Stimulated activated CD8-positive, alpha-beta memory T cell treated with anti-CD3 and anti-CD28 coated beads, Interleukin-15, amount 100 ng/mL, for 24 hours (primary cell): ENCODE data around the gene TRPV2.

ENCODE experiments used
- DNase-seq: peaks from one replicate; pipeline ENCODE4 v3.0.0-alpha.2; 2020; ENCODE audit warnings: low read depth

The TRPV2 gene

DNA sequence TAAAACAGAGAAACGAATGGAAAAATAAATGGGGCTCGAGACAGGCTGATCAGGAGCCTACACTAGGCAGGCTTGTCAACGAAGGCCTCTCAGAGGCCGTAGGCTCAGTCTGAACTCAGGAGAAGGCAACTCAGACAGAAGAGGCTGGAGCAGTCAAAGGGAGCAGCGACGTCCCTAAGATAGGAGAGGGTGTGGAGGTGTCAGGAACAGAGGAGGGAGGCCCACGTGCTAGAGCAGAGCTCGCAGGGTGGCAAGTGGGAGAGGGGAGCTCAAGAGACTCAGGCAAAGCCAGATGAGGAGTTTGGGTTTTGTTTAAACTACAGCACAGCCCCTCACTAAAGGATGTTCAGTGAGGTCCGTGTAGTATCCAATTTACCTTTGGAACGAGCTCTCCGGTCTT is 43.9 kb downstream of the TRPV2 start:
- DNase-seq: no peak

DNA sequence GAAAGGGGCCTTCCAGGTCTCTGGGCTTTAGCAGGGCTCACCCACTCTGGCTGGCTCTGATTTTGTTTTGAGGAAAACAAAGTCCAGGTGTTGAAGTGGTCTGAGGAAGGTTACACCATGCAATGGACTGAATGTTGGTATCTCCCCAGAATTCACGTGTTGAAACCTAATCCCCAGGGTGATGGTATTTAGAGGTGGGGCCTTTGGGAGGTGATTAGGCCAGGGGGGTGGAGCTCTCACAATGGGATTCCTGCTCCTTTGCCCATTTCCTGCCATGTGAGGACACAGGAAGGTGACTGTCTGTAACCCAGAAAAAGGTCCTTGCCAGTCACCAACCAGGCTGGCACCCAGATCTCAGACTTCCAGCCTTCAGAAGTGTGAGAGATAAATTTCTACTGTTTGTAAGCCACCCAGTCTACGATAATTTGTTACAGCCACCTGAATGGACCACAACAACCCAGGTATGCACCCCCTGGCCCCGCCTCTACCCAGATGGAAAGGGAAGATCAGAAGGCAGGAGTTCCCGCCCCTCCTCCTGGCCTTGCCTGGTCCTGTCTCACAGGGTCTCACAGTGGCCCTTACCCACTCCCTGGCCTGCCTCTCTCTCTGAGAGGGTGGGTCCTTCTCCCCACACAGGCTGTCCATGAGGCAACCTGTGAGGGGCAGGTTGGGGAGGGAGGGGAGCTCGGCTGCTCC is 44.6 kb downstream of the TRPV2 start:
- no peak for DNase-seq

DNA sequence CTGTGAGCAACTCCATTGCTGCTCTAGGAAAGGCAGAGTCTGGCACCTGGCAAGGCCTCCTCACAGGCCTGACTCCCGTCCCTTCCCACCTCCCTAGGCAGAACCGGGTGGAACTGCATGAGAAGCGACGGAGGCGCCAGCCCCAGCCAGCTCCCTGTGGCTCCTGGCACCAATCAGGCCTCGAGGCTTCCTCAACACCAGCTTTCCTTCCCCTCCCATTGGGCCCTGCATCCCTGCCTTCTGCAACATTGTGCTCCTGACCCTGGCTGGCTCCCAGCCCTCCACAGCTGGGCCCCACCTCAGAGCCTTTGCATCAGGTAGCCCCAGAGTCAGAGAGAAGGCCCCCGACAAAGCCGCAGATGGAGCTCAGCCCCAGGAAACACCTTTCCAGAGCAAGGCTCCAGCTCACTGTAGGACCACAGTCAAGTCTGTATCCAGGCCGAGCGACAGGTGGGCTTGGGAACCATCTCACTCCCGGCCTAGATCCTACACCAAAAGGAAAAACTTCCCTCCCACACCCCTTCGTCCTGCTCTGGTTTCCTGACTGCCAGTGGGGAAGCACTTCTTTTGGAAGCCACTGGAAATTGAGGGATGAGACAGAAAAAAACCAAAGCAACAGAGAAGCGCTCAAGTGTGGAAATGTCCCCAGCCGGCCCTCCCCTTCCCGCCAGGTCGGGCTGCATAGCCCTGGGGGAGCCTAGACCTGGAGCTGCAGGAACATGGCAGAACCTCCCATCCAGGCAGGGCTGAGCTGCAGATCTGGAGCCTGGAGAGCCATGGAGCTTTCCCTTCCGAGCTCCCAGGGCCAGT is 45.6 kb downstream of the TRPV2 start:
- DNase-seq: no peak

DNA sequence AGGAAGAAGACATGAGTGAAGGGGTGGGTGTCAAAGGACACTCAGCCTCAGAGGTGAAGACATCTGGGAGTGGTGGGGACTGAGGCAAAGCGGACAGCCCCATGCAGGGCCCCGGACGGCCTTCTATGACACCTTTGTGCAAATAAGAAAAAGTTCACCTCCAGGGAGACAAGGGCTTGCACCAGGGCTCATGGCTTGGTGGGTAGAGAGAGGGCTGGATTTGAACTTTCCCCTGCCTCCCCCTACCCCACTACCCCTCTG is 46.2 kb downstream of the TRPV2 start:
- DNase-seq: no peak

DNA sequence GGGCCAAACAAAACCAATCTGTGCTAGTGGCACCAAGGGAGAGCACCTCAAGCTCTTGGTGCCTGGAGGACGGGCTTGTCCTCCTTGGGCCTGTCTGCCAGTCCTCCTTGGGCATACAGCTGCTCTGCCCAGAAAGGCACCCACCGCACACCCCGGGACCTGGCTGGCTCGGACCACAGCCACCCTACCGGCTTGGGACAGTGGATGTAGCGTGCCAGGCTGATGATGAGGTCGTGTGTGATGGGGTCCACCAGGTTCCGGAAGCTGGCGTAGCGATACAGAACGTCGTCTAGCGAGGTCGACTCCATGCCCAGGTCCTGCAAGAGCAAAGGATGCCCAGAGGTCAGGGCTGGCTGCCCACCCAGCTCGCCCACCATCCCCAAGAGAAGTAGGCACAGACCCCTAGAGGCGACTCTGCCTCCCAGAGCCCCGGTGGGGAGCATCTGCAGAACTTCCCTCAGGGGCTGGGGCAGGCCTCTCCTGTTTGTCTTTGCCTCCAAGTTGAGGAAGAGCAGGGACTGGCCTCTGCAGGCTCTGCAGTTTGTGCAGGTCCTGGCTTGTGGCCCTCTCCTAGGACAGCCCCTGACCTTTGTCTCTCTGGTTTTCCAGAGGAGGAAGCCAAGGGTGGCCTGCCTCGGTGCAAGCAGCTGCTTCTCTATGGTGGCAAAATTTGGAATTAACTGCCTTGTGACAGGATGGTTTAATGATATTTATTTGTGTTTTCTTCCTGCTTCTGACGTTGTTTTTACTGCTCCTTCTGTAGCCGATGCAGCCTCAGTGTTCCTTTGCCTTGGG is 46.9 kb downstream of the TRPV2 start:
- no peak for DNase-seq

DNA sequence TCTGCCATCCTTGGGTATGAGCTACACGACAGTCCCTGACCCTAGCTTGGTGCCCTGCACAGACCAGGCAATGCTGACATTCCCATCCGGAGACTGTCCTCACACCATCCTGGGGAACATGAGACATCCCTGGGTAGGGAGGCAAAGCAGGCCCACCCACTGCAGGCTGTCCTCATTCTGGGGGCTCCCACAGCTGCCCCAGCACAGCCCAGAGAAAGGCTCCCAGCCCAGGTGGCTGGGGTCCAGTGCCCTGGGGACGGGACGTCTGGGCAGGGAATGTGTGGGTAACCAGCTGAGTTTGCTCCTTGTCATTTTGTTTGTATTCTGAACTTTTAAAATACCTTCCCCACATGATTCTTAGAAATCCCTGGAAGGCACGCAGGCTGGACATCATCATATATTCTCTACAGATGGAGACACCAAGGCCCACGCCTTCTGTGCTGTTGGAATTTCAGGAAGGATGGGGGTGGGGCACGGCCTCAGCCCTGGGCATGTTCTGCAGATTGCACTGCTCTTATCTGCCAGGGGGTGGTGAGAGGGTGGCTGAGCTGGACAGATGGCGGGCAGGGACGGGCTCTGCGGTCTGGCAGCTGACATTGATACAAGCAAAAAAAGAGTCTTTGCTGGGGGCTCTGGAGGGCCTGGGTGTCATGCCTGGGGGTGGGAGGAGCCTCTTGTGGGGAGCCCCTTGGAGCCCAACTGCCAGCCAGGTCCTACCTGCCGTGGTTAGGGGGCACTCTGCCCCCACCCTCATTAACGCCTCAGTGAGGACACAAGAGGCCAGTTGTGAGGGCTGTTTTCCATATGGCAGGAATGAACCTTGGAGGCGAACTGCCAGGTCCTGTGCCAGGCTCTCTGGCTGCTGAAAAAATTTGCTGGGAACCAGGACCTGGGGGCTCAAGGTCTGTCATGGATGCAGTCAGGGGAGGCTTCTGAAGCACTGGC is 48.3 kb downstream of the TRPV2 start:
- no peak for DNase-seq

DNA sequence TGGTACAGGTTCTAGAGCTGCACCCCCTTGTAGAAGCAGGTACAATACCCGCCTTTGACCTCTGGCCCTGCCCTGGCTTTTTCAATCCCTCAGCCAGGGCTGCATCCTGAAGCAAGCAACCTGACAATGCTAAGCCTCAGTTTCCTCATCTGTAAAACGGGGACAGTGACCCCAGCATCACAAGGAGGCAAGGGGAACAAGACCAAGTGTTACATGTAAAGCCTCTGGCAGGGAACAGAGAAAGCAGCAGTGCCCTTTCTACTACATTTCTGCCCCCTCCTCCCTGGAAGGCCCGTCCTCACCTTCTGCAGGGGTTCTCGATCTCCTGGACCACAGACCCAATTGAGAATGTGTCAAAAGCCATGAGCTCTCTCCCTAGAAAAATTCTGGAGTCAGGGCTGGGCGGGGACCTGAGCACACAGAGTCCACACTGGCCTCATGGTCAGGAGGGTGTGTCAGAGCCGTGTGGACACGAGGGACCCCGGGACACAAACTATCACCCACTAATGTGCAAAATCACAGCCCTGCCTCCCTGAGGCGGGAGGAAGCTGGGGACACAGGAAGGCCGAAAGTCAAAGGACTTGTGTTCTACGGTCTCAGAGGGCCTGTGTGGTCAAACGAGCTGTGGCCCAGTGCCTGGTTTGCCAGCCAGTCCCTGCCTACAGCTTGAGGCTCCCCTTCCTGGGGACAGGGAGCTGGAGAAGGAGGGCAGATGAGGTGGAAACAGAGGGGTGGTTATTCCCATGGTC is 49.1 kb downstream of the TRPV2 start:
- DNase-seq: no peak

DNA sequence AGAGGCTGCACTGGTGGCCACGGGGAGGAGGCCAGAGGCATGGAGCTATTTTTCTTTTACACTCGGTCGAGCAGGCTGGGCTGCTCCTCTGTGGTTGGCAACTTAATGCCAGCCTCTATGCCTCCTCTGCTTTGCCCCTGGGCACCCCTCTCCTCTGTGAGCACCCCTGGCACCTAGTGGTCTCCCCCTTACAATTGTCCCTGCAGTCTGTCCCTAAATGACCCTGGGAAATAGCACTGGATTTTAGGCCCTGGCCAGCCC is 49.6 kb downstream of the TRPV2 start:
- no peak for DNase-seq

DNA sequence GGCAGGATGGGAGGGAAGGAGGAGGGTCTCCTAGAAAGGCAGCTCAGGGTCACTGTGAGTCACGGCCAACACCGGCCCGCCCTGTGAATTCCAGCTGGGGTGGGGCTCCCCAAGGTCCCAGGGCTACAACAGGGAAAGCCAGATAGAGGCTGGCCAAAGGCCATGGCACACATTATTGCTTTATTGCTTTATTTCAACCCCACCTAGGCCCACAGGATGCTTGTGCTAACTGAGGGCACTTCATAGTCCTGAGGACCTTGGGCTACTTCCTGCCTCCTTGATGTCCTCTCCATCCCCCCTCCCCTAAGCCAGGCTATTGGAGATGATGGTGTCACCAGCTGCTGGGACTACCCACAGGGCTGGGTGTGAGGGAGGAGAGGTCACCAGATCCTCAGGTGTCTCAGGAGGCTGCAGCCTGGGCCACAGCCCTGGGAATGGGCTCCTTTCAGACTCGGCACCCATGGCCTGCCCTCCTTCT is 50.5 kb downstream of the TRPV2 start:
- DNase-seq: no peak

DNA sequence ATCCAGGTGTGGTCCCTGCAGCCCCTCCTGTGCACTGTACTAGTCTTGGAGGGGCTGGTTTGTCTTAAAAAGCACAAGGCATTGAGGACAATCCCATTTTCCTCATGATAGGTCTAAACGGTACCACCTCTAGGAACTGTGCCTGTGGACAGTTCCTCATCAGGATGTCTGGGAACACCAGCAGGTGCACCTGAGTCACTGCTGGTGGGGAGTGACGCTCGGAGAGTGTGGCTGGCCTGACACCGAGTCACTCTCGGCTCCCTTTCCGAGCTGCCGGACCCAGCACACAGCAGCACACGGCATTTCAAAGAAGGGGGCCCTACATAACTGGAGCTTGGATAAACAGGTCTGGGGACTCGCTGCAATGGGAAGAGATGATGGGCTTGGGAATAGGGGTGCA is 51.0 kb downstream of the TRPV2 start:
- DNase-seq: no peak

DNA sequence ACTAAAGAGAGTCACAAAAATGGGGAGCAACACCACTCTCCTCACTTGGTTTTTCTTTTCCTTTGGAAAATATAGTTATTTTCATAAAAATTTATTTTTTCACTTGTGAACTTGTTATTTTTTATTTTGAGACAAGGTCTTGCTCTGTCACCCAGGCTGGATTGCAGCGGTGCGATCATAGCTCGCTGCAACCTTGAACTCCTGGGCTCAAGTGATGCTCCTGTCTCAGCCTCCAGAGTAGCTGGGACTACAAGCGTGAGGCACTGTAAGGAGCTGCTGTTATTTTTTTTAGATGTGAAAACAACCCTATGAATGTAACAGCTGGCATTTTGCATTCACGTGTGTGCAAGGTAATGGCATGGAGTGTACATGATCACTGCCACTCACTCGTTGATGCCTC is 51.7 kb downstream of the TRPV2 start:
- no peak for DNase-seq

DNA sequence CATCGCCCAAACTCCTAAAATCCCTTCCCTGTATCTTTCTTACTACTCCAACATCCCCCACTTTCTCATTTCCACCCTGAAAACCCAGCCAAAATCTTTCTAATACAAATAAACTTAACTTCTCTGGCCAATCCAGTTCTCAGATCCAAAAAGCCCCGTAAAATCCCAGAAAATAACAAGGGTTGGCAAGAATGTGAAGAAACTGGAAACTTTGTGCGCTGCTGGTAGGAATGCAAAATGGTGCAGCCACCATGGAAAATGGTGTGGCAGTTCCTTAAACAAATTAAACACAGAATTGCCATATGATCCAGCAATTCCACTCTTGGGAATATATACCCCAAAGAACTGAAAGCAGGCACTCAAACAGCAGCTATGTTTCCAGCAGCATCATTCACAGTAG is 52.5 kb downstream of the TRPV2 start:
- DNase-seq: no peak

DNA sequence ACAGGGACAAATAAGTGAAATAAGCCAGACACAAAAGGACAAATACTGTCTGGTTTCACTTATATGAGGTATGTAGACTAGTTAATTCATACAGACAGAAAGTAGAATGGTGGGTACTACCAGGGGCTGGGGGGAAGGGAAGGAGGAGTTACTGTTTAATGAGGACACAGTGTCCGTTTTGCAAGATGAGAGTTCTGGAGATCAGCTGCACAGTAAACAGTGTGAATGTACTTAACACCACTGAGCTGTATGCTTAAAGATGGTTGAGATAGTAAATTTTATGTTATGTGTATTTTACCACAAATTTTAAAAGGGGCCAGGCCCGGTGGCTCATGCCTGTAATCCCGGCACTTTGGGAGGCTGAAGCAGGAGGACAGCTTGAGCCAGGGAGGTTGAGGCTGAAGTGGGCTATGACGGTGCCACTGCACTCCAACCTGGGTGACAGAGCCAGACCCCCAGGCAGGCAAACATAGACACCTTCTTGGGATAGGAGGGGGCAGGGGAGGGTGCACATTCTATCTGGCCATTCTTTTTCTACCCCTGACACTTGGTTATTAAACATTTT is 53.1 kb downstream of the TRPV2 start:
- DNase-seq: no peak

DNA sequence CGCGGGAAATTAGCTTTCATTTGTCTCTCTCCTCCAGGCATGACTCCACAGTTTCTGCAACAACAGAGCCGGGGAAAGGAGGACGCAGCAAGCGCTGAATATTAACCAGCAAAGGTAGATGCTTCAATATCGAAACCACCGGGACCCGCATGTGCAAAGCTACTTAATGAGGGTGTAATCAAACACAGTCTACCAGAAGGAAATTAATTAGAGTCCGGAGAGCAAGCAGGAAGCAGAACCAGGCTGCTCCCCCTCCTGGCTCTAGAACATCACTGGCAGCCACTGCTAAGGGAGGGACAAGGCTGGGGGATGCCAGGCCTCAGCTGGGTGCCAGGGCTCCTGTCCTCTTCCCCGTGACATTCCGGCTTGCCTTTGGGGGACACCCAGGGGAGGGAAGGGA is 54.9 kb downstream of the TRPV2 start:
- DNase-seq: no peak

DNA sequence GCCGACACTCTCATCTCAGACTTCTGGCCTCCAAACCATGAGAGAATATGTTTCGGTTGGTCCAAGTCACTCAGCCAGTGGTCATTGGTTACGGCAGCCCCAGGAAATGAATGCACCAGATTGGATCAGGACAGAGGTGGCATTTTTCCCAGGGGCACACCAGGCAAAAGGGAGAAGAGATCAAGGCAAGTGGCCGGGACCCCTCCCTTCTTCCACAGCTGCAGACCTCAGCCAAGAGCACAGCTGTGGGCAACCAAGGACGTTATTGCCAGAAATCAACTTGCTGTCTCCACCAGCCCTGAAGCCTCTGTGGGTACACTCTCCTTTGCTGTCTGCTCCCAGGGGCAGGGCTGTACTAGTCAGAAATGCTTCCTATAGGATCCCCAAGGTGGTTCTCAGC is 55.9 kb downstream of the TRPV2 start:
- DNase-seq: no peak

DNA sequence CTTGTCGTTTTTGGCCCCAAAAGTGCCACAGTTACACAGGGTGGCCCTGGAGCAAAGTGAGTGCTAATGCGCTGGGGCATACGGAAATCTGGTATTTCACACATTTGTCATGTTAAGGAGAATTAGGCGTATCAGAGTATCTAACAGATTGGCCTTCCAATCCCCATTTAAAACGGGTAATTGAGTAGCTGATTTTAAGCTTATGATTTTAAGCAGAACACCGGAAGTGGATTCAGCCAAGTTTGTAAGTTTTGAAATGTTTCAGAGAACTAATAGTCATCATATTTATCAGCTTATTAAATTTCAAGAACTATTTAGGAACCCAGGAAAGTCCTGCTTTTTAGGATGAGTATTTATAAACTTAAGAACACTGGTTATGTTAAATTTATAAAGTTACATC is 57.2 kb downstream of the TRPV2 start:
- DNase-seq: no peak

DNA sequence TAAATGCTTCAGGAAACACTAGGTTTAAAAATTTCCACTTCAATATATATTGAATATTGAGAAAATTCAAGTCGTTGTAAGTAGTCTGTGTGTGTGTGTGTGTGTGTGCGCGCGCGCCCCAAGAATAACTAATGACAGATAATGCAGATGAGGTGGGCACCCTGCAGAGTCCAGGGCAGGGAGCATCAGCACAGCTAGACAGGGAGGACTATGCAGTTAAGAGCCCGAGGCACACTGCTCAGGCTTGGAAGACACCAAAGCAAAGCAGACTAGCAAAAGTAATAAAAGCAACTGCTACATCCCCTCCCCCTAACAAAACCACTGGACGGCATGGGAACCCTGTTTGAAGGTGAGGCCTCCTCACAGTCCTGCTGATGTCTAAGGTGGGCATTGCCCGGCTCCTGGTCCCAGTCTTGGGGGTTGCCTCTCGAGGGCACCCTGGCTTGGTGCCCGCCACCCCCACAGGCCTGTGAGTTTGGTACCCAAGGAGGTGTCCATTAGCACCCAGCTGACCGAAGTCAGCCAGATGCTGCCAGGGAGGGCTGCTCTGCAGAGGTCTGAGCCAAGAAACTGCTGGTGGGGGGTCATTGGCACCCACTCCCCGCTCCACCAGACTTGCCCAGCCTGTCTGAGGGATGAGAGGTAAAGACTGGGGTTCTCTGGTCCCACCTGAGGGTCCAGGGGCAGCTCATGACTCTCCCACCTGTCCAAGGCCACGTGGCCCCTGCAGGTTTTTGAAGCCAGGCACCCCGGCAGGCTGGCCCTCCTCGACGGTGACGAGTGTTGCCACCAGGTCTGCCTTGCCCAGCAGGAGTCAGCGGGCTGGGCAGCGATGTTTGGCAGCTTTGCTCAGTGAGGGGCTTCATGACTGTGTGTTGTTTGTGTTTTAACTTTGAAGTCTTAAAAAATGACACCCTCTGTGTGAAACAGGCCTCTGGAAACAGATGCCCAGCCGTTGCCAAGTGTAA is 58.0 kb downstream of the TRPV2 start:
- no peak for DNase-seq

DNA sequence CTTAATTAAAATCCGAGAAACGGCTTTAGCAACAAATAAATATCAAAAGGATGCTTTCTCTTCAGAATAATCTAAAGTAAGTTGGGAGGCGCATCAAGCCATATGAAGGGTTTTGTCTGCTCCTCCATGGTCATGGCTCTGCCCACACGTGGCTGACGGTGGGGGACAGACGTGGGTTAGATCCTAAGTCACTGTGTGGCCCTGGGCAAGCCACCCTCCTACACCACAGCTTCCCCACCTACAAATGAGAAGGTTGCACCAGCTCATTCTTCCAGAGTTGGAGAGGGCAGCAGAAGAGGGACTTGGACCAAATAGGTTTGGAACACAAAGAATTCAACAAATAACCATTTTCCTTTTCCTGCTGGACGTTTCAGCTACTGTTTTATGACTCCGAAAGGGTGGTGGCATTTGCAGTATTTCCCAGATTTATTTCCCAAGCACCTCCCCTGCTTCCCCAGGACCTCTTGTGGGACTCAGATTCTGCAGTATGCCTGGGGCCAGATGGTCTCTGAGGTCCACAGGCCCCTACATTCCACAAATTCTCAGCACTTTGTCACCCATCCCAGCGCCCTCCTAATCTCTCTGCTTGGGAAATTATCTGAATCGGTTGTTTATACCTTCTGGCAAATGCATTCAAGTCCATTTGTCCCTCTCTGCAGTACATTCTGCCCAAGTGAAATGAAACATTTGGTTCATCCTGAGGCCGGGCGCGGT is 58.8 kb downstream of the TRPV2 start:
- no peak for DNase-seq

DNA sequence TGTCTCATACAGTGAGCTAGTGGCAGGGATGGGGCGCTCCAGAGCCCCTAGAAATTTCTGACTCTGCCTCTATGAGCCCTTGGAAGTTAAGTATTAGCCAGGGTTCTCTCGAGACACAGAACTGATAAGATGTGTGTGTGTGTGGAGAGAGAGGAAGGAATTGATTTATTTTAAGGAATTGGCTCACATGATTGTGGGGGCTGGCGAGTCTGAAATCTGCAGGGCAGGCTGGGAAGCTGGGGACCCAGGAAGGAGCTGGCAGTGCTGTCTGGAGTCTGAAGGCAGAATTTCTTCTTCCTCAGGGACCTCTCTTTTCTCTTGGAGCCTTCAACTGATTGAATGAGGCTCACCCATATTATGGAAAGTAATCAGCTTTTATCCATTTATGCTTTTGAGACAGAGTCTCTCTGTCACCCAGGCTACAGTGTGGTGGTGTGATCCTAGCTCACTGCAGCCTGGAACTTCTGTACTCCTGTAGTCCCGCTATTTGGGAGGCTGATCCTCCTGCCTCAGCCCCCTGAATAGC is 59.9 kb downstream of the TRPV2 start:
- no peak for DNase-seq
